HG03457 (cell line): ENCODE measurements around the gene CNOT3.
"Not testable (repeated sequence)": the region's sequence is repeated elsewhere in the genome, so short reads cannot be mapped to it uniquely, and the experiment has no call there.

ENCODE experiments used
- ATAC-seq: cut with Tn5 transposase; IDR thresholded peaks from one replicate; pipeline ENCODE4 v1.9.1; 2021; ENCODE audit warnings: moderate number of reproducible peaks; ENCODE audit not compliant: unreplicated experiment

Gene CNOT3

GRCh38 chr19:54189735-54190502 is 52.4 kb downstream of the CNOT3 start:
- ATAC-seq = peak; percentile 35

GRCh38 chr19:54190503-54191010 is 53.0 kb downstream of the CNOT3 start:
- ATAC-seq = peak; percentile 43

DNA sequence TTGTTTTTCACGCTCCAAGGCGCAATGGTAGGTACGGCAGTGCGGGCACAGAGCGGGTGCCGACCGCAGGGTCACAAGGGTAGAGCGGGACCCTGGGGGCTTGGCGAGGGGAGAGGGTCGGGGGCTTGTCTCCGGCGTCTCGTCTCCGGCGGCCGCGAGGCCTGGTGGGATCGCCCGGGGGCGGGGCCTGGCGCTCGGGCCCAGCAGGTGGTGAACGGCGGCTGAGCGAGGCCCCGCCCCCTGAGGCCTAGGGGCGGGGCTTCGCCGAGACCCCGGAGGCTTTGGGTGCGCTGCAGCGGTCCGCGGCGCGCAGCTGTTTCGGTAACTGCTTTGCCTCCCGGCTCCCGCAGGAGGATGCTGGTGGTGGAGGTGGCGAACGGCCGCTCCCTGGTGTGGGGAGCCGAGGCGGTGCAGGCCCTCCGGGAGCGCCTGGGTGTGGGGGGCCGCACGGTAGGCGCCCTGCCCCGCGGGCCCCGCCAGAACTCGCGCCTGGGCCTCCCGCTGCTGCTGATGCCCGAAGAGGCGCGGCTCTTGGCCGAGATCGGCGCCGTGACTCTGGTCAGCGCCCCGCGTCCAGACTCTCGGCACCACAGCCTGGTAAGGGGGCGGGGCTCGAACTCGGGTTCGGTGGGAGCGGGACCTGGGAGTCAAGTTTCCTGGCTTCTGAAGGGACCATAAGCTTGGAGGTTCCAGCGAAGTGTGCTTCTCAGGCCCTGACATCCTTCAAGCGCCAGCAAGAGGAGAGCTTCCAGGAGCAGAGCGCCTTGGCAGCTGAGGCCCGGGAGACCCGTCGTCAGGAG is 53.6 kb downstream of the CNOT3 start, which contains the start of gene TSEN34:
Gene TSEN34, plus strand, starts transcription at position 298 of the 800 bp plus-strand sequence. Its CDS starts 57 bp downstream, at position 355.
- ATAC-seq = peak; percentile 29

DNA sequence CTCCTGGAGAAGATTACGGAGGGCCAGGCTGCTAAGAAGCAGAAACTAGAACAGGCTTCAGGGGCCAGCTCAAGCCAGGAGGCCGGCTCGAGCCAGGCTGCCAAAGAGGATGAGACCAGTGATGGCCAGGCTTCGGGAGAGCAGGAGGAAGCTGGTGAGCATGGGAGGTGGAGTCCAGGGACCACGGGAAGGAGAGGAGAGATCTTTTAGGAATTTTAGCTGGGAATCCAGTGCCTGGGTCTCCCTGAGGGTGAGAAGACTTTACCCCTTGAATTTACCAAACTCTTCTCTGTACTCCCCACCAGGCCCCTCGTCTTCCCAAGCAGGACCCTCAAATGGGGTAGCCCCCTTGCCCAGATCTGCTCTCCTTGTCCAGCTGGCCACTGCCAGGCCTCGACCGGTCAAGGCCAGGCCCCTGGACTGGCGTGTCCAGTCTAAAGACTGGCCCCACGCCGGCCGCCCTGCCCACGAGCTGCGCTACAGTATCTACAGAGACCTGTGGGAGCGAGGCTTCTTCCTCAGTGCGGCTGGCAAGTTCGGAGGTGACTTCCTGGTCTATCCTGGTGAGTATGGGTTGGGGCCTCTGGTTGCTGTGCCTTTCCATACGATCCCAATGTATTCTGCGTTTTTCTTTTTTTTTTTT is 54.4 kb downstream of the CNOT3 start:
- ATAC-seq = no peak

DNA sequence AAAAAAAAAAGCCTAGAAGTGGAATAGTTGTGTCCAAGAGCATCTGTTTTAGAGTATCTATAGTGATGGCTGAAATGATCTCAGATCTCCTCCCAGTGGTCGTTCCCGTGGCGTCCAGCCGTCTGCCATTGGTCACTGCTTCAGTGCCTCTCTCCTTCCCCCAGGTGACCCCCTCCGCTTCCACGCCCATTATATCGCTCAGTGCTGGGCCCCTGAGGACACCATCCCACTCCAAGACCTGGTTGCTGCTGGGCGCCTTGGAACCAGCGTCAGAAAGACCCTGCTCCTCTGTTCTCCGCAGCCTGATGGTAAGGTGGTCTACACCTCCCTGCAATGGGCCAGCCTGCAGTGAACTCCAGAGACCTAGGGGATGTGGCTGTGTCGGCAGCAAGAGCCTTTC is 55.4 kb downstream of the CNOT3 start:
- no peak for ATAC-seq

- ATAC-seq = not testable (repeated sequence)
Measured at GRCh38 chr19:54194463-54194862, 56.9 kb downstream of the CNOT3 start.

DNA sequence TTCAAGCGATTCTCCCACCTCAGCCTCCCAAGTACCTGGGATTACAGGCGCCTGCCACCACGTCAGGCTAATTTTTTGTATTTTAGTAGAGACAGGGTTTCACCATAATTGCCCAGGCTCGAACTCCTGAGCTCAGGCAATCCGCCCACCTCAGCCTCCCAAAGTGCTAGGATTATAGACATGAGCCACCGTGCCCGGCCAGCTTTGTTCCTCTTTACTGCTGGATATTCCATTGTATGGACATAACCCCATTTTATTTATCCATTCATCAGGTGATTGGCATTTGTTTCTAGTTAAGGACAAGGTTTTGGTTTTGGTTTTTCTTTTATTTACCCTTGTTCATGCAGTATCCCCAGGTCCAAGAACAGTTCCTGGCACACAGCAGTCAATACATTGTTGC is 59.0 kb downstream of the CNOT3 start:
- no peak for ATAC-seq

DNA sequence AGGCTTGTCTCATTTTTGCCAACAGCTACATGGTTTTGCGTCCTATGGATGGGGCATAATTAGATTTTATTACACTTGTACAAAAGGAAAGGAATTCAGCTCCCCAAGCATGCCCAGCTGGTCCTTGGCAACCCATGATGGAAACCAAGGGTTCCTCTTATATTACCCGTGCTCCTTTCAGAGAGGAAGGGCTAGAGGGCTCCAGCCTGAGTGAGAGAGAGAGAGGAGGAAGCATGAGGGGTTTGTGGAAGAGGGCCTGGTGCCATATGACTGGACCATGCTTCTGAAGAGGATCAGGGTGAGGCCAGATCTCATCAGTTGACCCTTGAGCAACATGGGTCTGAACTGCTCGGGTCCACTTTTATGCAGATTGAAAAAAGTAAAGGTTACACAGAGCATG is 59.6 kb downstream of the CNOT3 start:
- ATAC-seq = no peak

GRCh38 chr19:54199401-54199800 is 61.8 kb downstream of the CNOT3 start:
- no peak for ATAC-seq

- ATAC-seq = peak; percentile 3
Measured at GRCh38 chr19:54201172-54201701, 63.7 kb downstream of the CNOT3 start.

- no peak for ATAC-seq
Measured at GRCh38 chr19:54201980-54202379, 64.4 kb downstream of the CNOT3 start.

GRCh38 chr19:54203151-54203611 is 65.6 kb downstream of the CNOT3 start:
- ATAC-seq = no peak

DNA sequence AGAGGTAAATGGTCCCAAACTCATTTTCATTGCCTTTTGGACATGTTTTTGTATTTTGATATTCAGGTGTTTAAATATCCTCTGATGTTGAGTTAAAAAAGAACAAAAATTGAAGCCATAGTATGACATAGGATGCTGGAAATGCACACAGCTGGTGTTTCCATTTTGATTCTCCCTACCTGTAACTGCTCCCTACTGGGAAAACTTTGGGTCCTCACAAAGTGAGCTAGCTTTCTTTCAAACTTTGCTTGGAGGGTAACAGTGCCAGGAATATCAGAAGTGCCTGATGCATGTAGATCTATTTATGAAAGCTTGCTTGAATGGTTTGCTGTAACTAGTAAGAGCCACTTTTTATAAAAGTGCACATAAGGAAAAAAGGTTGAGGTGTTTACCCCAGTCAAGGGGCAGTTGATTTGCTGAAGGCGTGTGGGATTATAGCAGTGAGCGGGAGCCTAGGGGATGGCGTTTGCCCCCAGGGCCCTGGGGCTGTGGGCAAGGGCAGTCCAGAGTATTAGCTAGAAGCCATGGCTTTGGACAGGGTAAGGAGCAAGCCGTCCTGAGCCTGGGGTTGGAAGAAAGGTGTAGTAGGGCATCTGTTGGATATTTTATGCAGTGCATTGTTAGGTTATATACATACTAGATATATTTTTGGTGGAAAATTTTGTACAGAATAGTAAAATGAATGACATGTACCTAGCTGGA is 67.4 kb downstream of the CNOT3 start:
- no peak for ATAC-seq
